Measurements from ENCODE around the gene RER1.

RER1 gene, protein sequence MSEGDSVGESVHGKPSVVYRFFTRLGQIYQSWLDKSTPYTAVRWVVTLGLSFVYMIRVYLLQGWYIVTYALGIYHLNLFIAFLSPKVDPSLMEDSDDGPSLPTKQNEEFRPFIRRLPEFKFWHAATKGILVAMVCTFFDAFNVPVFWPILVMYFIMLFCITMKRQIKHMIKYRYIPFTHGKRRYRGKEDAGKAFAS

DNA sequence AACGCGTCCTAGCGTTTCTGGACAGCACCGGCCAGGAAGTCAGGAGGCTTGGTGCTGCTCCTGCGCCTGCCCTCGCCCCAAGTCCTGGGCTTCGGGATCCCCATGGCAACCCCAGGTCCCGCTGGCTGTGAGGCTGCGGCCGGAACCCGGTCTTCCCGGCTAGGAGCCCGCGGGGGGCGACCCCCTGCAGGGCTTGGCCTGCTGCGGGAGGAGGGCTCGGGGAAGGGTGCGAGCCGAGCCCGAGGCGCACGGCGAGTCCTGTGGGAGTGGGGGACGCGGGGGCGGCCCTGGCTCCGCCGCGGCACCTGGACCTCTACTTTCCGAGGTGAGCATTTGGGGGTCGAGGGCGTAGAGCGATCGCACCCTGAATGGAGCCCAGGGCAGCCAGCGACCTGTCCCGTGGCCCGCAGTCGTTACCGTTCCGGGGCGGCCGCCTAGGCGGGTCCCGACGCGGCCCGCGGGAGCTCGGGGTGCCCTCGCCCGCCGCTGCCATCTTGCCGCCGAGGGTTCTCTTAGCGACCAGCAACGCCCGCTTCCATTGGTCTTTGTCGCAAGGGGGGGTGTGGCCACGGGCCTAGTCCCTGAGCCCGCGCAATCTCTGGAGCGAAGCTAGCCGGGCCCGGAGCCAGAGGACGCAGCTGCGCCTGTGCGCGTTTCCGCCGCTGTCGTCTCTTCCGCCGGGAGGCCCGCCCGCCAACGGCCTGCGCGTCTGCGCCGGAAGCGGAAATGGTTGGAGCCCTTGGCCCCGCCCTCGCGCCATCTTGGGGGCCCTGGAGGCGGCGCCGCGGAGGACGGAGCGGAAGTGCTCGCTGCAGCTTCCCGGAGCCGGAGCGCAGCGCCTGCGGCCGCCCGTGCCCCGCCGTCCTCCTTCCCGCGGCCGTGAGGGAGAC, at the start of gene RER1, which contains the start of gene MORN1:
Gene RER1, plus strand, starts transcription at position 801 of the 890 bp plus-strand sequence. CDS start 3,950 bp downstream, outside the sequence.
Gene MORN1, minus strand, starts transcription at position 514 of the 890 bp plus-strand sequence. Its CDS starts 21 bp downstream, at position 493.
- DNase-seq (ENCODE audit: low read depth), result peak; percentile 99

DNA sequence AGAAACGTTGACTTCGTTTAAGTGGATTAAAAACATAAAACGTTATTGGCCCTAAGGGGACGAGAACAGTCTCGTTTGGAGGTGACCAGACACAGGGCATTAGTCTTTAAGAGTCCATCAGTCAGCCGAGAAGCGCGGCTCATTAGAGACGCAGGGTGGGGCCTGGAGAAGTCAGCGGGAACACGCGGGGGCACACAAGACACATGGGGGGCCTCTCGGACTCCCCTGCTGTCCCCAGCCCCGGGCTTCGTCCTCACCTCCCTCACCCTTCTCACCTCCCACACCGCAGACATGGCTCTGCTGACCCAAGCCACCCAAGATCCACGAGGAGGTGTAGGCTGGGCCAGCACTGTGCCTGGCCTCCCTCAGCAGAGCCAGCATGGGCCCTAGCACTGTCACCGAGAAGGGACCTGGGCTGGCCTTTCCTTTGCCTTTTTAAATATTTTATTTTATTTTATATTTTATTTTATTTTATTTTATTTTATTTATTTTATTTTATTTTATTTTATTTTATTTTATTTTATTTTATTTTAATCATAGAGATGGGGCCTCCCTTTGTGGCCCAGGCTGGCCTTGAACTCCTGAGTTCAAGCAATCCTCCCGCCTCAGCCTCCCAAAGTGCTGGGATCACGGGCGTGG, 49.1 kb upstream of the RER1 start:
- no peak for DNase-seq (ENCODE audit: low read depth)

DNA sequence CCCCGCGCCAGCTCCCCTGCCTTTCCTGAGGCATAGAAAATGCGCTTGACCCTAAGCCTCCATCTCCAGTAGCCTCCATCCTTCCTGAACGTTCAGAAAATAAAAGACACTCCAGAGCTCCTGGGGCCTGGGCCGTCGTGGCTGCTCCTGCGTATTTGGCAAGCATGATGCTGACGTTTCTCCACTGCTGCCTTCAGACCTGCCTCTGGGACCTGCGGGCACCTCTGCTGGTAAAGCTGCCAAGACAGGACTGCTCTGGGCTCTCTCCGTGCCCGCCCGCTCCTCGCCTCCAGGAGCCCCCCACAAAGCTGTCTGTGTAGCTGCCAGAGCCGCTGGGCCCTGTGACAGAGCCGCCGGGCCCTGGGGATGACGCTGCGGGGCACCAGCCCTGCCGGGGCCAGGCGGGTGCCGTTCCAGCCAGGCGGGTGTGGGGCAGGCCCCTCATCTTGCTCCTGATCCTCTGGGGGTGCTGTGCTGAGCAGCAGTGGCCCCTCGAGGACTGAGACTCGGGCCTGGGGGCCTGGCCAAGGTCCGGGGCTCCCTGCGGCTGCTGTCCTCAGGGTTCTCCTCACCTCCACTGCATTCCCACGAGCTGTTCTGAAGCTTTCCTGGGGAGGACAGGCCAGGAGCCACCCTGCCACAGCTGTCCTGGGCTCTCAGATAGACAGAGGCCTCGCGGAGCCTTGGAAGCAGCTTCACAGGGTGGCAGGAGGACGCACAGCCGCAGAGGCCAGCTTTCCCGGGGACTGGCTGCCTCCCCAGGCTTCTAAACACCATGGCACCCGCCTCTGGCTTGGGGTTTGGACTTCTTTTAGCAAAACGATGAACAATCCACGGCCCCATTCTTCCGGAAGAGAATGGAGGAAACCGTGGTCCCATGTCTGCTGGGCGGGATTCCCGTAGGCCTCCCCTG, 48.4 kb upstream of the RER1 start:
- no peak for DNase-seq (ENCODE audit: low read depth)

DNA sequence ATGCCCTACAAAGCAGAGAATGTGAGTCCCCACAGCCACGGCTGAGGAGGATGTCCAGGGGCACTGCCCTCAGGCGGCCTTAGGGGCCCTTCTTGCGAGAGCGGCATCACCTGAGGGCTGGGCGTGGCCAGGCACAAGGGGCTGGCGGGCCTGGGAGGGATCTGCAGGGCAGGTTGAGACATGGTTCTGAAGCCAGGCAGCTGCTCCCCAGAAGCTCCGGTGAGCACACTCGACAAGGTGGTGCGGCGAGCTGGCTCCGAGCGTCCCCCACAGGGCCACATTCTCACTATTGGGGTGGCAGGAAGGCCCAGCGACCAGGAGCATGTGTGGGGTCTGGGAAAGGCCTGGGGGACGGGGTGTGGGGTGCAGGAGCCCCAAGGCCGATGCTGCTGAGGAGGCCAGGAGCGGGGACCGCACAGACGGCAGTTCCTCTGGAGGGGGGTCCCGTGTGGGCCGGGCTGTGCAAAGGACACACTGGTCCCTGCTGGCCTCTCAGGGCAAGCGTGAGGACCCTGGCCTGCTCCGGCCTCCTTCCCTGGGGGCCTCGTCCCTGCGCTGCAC, 47.4 kb upstream of the RER1 start:
- DNase-seq (ENCODE audit: low read depth), result no peak

DNA sequence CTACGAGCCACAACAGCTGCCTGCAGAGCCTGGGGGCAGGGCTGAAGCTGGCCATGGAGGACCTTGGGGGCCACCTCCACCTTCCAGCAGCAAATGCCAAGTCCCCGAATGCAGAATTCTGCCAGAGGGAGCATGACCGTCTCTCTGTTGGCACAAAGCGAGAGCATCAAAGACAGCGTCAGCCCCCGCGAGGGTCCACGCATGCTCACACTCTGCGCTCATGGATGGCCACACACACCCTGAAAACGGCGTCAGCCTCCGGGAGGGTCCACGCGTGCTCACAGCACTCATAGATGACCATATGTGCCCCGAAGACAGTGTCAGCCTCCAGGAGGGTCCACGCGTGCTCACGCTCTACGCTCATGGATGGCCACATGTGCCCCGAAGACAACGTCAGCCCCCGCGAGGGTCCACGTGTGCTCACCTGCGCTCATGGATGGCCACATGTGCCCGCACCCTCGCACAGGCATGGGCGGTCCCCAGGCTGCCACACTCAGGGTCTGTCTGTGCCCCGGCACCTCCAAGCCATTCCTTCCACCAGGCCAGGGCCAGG, 46.8 kb upstream of the RER1 start:
- no peak for DNase-seq (ENCODE audit: low read depth)

DNA sequence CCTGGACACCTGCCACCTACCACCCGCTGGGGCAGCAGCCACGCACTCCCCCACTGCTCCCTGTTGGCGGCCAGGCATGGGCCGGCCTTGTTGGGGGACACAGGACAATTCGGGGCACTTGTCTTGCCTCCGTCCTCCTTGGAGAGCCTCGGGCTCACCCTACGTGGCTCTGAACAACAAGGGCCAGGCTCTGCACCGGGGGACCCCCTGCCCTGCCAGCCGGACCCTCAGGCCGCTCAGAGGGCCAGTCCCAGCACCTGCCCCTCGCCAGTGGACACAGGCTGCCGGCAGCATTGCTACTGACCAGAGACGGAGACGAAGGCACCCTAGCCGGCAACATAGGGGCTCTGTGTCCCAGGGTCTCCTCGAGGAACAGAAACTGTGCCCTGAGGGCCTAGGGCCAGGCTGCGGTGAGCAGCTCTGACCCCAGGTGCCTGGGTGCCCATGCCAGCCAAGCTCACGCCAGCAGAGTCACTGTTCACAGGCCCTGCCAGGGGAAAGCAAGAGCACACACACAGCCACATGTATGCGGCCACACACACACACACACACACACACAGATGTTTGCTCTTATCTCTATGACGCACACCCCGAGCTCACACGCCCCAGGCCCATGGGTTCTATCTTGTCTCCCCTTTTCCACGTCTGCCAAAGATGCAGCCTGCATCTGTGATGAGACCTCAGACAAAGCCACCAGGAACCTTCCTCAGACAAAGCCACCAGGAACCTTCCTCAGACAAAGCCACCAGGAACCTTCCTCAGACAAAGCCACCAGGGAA, 46.2 kb upstream of the RER1 start:
- DNase-seq (ENCODE audit: low read depth), result no peak

DNA sequence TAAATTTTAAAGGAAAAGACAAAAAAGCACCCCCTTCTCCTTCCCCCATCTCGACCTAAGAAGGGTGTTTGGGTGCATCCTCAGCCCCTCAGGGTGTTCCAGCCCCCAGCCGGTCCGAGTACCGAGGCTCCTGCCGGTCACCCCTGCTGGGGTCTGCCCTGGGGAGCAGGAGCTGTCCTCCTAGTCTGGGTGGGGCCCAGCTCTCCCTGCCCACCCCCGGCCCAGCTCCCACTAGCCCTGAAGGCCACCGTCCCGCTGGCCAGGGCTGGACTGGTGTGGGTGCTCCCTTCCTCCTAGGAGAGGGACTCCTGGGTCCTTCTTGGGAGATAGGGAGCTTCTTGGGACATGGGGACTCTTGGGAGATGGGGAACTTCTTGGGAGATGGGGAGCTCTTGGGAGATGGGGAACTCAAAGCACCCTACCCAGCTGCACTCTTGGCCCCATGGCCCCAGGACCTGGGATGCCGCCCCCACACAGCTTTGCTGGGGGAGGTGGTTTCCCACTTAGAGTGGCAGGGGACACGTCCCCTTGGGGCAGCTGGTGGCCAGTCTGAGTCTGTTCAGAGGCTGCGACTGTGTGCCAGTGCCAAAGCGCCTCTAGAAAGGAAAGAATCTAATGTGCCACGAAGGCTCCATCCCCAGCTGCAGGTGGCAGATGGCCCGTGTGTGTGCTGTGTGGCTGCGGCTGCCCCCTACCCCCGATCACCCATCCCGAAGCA, 44.8 kb upstream of the RER1 start:
- no peak for DNase-seq (ENCODE audit: low read depth)

DNA sequence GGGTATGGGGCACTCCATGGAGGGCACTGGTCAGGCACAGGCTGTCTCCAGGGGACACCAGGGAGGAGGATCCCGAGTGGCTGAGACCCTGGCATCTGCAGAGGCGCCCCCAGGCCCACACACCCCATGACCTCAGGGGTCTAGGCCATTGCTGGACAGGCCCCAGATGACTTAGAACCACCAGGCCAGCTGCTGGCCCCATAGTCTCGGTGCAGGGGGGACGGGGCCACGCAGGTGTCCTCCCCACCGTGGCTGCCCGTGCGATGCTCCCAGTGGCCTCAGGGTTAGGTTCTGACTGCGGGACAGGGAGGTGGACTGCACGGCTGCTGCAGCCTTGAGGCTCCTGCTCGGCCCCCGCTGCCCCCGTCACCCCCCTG, 44.2 kb upstream of the RER1 start:
- no peak for DNase-seq (ENCODE audit: low read depth)

DNA sequence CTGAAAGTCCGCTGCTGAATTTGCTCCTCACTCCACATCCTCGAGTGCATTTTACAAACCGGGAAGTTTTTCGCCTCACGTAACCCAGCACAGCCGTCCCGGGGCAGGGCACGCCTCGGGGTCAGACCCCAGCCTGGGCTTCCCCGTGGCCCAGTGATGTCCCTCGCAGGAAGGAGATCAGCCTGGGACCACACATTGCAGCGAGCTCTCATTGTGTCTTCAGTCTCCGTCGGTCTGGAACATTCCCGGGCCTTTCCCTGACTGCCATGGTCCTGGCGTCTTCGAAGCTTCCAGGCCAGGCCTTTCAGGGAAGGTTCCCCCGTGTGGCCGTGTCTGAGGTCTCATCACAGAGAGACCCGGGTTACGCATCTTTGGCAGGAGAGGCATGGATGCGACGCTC, 43.7 kb upstream of the RER1 start:
- no peak for DNase-seq (ENCODE audit: low read depth)

DNA sequence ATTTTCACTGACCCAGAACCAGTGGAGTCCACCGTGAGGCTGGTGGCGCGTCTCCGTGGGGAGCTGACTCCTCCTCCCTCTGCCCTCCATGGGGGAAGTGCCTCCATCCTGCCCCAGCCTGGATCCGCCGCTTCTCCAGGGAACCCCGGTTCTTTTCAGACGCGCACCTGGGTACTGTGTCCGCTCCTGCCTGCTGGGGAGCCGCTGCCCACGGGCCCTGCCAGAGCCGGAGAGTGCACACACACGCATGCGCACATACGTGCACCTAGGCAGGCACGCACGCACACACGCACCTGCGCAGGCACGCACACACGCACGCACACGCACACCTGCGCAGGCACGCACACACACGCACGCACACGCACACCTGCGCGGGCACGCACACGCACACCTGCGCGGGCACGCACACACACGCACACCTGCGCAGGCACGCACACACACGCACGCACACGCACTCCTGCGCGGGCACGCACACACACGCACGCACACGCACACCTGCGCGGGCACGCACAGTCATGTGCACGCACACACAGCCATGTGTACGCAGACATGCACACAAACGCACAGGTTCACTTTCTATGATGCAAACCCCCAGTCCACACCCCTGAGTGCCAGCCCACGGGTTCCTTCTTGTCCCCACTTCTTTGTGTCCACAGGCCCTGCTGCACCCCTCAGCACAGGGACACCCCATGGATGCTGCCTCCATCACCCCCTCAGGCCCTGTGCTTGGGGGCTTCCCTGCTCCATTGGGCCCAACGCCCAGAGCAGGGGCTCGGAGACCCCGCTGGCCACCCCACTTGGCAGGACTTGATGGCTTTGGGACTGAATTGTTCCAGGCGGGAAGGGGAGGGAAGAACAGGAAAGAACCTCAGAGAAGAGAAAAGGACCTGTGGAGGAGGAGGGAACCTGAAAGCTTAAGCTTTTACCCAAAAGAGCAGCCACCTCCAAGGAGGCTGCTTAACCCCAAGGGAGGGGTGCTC, 43.0 kb upstream of the RER1 start:
- no peak for DNase-seq (ENCODE audit: low read depth)

DNA sequence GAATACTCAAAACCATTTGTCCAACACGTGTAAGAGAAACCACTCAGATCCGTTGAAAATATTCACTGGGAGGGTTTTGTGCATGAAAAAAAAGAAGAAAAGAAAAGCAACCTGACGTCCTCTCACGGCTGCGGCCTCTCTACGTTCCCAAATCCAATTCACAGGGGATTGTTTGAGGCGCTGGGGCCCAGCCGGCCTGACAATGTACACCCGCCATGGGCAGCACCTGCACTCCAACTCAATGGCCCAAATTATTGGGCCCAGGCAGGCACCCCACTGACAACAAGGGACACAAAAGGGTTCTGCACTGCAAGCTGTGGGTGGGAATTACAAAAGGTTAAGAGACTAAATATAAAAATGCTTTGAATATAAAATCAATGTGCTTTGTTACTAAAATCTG, 41.8 kb upstream of the RER1 start:
- DNase-seq (ENCODE audit: low read depth), result no peak

DNA sequence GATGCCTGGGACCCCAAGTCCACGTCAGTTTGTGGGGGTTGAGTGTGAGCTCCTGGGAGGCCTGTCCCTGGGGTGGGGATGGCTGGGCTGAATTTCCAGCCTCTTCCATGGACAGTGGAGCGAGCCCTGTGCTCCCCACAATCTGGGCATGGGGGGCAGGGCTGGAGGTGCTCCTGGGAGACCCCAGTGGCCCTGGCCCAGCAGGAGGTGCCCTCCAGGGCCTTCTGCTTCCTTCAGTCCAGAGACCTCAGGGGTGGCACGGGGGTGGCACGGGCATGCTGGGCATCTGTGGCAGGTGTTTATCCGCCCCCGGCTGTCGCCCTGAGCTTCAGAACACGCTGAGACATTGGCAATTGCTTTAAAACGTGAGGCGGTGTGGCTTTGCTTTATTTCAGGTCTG, 41.1 kb upstream of the RER1 start:
- no peak for DNase-seq (ENCODE audit: low read depth)

DNA sequence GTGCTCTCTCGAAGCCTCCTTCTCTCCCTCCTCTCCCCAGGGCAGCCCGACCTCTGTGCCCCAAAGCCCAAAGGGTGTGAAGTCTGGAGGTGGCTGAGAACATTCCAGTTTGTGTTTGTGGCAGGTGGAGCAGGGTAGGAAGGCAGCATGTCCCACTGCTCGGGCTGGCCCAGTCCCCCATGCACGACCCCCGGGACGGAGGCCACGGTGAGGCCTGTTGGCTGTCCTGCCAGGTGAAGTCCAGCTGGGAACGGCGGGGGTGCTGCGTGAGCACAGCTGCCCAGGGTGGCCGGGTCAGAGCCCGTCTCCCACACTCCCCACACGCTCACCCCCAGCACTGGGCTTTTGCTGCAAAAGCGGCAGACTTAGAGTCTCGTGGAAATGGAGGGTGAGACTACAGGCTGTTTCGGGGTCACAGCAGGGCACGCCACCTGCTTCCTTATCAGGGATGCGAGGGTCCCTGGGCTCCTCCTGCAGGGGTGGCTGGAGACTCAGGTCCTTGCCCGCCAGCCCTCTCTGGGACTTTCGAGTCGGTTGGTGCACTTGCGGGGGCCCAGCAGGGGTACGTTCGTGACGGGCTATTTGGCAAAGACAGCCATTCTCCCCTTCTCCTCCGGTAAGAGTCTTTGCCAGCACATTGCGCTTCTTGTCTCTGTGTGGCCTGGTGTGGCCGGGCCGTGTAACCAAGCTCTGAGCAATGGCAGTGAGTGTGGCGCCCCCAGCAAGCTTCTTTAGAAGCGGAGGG, 40.6 kb upstream of the RER1 start:
- DNase-seq (ENCODE audit: low read depth), result no peak

DNA sequence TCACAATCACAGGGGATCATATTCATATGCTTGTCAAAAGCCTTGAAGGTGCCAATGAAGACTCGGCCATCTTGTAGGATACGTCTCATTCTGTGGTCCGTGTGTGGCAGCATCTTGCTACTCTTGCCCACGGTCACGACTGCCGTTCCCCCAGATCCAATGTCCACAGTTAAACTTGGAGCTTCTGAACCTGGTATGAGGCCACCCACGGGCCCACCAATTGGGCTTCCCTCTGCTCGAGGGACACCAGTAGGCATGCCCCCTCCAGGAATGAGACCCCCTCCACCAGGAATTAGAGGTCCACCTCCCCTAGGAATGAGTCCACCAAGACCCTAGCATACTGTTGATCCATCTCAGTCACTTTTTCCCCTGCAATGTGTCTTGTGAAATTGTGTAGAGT, 39.9 kb upstream of the RER1 start:
- DNase-seq (ENCODE audit: low read depth), result no peak

DNA sequence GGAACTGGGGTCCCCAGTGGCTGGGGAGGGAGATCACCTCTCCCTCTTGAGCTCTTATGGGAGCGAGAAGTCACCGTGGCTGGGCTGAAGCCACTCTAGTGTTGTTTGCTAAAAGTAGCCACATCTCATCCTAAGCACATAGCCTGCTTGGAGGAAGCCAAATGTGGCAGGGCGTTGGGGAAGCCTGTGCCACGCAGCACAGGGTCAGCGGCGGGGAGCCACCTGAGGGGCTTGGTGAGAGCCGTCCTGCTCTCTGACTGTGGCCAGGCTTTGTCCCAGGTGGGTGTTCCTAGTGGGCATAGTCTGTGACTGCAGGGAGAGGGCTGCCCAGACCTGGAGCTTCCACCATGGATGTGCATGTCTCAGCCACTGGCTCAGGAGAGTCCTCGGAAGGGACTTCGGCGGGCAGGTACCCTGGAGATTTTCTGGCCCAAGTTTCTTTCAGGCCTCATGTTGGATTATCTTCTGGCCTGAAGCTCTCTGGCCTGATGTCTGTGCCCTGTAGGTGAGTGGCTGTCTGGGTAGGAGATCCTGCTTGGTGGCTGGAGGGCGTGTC, 39.2 kb upstream of the RER1 start:
- no peak for DNase-seq (ENCODE audit: low read depth)

DNA sequence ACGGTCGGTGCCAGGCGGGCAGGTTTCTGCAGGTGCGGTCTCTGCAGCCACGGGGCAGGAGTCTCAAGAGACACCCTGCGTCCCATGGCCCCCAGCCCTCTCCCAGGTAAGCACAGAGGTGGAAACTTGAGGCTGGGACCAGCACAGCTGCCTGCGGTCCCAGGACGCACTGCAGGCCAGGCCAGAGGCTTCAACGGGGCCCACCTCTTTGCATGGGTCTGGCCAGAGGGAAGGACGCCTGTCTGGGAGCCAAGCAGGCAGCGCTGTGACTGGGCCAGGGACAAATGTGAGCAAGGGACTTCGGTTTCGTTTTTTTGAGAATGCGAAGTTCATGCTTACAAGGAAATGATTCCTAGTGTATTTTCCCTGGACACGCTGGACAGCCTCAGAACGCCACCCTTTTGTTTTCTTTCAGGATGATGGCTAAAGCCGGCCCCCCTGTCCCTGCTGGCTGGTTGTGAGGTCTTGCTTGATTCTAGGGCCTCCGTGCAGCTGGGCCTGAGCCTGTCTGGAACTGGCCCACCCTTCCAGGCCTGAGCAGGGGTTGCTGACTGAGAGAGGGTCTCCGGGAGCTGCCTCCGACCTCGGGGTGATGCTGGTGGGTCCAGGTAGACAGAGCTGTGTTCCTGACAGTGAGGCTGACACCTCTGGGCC, 38.6 kb upstream of the RER1 start:
- DNase-seq (ENCODE audit: low read depth), result no peak
